GM12878 (cell line): ENCODE results near the gene COL15A1. TPM values are rescaled to one million over a fixed set of nuclear protein-coding genes. Genes with fewer than 3 reads are reported as not detected.

ENCODE experiments used
- ATAC-seq: fragments of 200-7000 bp; cut with Tn5 transposase; 3 replicates; pipeline ENCODE4 v1.9.1; 2020; ENCODE audit warnings: mild to moderate bottlenecking, moderate library complexity
- BruUV-seq: library from RNA; stranded (reverse); fragments of 400-500 nt; replicated peaks from 2 replicates; lab custom pipeline; 2021; lab: Mats Ljungman, UMichigan
- CTCF ChIA-PET: fragments of 300-600 bp; sonication (Branson Sonifier 250); formaldehyde crosslinking; extraction: SDS; loops from one replicate; lab custom pipeline; 2021; ENCODE audit warnings: inconsistent platforms; lab: Yijun Ruan, JAX
- POLR2A ChIA-PET: fragments of 350-600 bp; formaldehyde crosslinking; extraction: SDS; loops from one replicate; lab custom pipeline; 2021; ENCODE audit warnings: inconsistent platforms; lab: Charles Lee
- RAD21 ChIA-PET: fragments of 300-600 bp; sonication (Branson Sonifier 250); formaldehyde crosslinking; loops from one replicate; lab custom pipeline; 2023; ENCODE audit warnings: antibody characterized with exemption; ENCODE audit not compliant: unreplicated experiment; lab: Charles Lee
- SMC1A ChIA-PET: fragments of 300-600 bp; sonication (Branson Sonifier 250); formaldehyde crosslinking; loops from one replicate; lab custom pipeline; 2023; ENCODE audit not compliant: unreplicated experiment, uncharacterized antibody; lab: Charles Lee
- DNase-seq: peaks from one replicate; pipeline ENCODE4 v3.0.0-alpha.2; 2011; ENCODE audit warnings: low read depth, low spot score
- FAIRE-seq: peaks from 3 replicates; lab custom pipeline; 2011; peaks lifted over from hg19 to GRCh38; lab: Jason Lieb, UNC
- H2AFZ ChIP-seq: 2 replicates; pipeline ENCODE4 v1.6.0; 2011; ENCODE audit warnings: low read depth, low read length, control low read depth; ENCODE audit not compliant: control insufficient read depth
- H3K27ac ChIP-seq: 2 replicates; pipeline ENCODE4 v1.5.1; 2011; ENCODE audit warnings: control low read depth; ENCODE audit not compliant: control insufficient read depth, insufficient read depth
- H3K27me3 ChIP-seq, 2 experiments: replicated peaks in 1 of 2; 2 replicates each; pipeline versions ENCODE4 v1.6.0 to v1.6.1; 2011; ENCODE audit warnings: low read length in 1 of 2; ENCODE audit not compliant: control insufficient read depth in 2 of 2, insufficient read depth in 2 of 2
- H3K36me3 ChIP-seq, 2 experiments: 2 replicates each; pipeline ENCODE4 v1.5.1; 2011; ENCODE audit warnings: low read length in 1 of 2; ENCODE audit not compliant: control insufficient read depth in 2 of 2, insufficient read depth in 2 of 2
- H3K4me1 ChIP-seq: 2 replicates; pipeline ENCODE4 v1.6.1; 2011; ENCODE audit warnings: mild to moderate bottlenecking, low read length, moderate library complexity, mixed read lengths; ENCODE audit not compliant: control insufficient read depth, insufficient read depth
- H3K4me2 ChIP-seq: 2 replicates; pipeline ENCODE4 v1.6.0; 2011; ENCODE audit warnings: control low read depth; ENCODE audit not compliant: control insufficient read depth, insufficient read depth
- H3K4me3 ChIP-seq: fragments of 200-600 bp; sonication (generic); 2 replicates; pipeline ENCODE4 v1.5.1; 2016
- H3K79me2 ChIP-seq: 2 replicates; pipeline ENCODE4 v1.6.0; 2011; ENCODE audit warnings: low read length; ENCODE audit not compliant: control insufficient read depth, insufficient read depth
- H3K9ac ChIP-seq: 2 replicates; pipeline ENCODE4 v1.8.0; 2011; ENCODE audit warnings: low read length, control low read depth, mixed read lengths; ENCODE audit not compliant: control insufficient read depth, insufficient read depth
- H3K9me3 ChIP-seq: replicated peaks from 3 replicates; pipeline ENCODE4 v1.5.1; 2011; ENCODE audit warnings: mild to moderate bottlenecking, low read length; ENCODE audit not compliant: control insufficient read depth, insufficient read depth
- H4K20me1 ChIP-seq: 2 replicates; pipeline ENCODE4 v1.6.0; 2011; ENCODE audit not compliant: control insufficient read depth, insufficient read depth
- BCL3 ChIP-seq: IDR thresholded peaks from 2 replicates; pipeline ENCODE4 v1.6.1; 2011; ENCODE audit warnings: borderline replicate concordance, low read depth, mild to moderate bottlenecking, moderate library complexity, low read length; ENCODE audit not compliant: insufficient read depth, poor library complexity, severe bottlenecking
- FOXM1 ChIP-seq: IDR thresholded peaks from 2 replicates; pipeline ENCODE4 v1.6.1; 2012; ENCODE audit warnings: low read depth, mild to moderate bottlenecking, inconsistent platforms, low read length, moderate library complexity
- IRF3 ChIP-seq: fragments of 450-650 bp; IDR thresholded peaks from 2 replicates; pipeline ENCODE4 v1.6.1; 2014; ENCODE audit warnings: mild to moderate bottlenecking
- LARP7 ChIP-seq: fragments of 450-650 bp; IDR thresholded peaks from 2 replicates; pipeline ENCODE4 v1.6.1; 2017; ENCODE audit warnings: mild to moderate bottlenecking
- MXI1 ChIP-seq: fragments of 150-350 bp; IDR thresholded peaks from 2 replicates; pipeline ENCODE4 v1.6.1; 2011; ENCODE audit warnings: low read depth, mild to moderate bottlenecking, inconsistent platforms, low read length, improper control_type of control experiment
- NFIC ChIP-seq: IDR thresholded peaks from 2 replicates; pipeline ENCODE4 v1.6.1; 2012; ENCODE audit warnings: low read depth, mild to moderate bottlenecking, inconsistent platforms, low read length, moderate library complexity
- SMAD5 ChIP-seq: IDR thresholded peaks from 2 replicates; pipeline ENCODE4 v1.6.1; 2016; ENCODE audit warnings: antibody characterized with exemption, low read depth
- SMARCA5 ChIP-seq: fragments of 450-650 bp; IDR thresholded peaks from 2 replicates; pipeline ENCODE4 v1.6.1; 2017; ENCODE audit warnings: mild to moderate bottlenecking
- SPI1 ChIP-seq: IDR thresholded peaks from 2 replicates; pipeline ENCODE4 v1.6.1; 2011; ENCODE audit warnings: low read depth, mild to moderate bottlenecking, low read length, moderate library complexity, borderline replicate concordance; ENCODE audit not compliant: insufficient read depth
- SRF ChIP-seq, 2 experiments: IDR thresholded peaks; 2 replicates each; pipeline ENCODE4 v1.6.1; 2011; ENCODE audit warnings: low read depth in 2 of 2, low read length in 2 of 2, mild to moderate bottlenecking in 1 of 2, moderate library complexity in 1 of 2
- WGBS: methylation state at CpG from one replicate; pipeline ENCODE4 v1.1.6; 2016; ENCODE audit warnings: low lambda C conversion rate; ENCODE audit not compliant: insufficient replicate concordance, insufficient coverage; ENCODE audit errors: missing lambda C conversion rate; 5-methylcytosine and 5-hydroxymethylcytosine counted together
- in situ Hi-C: fragments of 300-500 bp; cut with MboI; formaldehyde crosslinking; loops from 9 replicates; pipeline ENCODE4 v1.14.3; 2018; ENCODE audit warnings: mixed read lengths
- intact Hi-C: fragments of 100-400 bp; cut with micrococcal nuclease; formaldehyde crosslinking; loops from one replicate; pipeline ENCODE4 v1.14.2; 2022; ENCODE audit not compliant: unreplicated experiment
- polyA plus RNA-seq, 11 experiments: library from polyadenylated mRNA; depleted of rRNA in 4 of 11; unstranded in 6 of 11; stranded (reverse) in 5 of 11; fragments of >200 nt; fragmentation: Nextera tagmentation in 4 of 11; fragmentation: Illumina TruSeq in 1 of 11; extraction: Ambion mirVana in 4 of 11; extraction: Trizol in 1 of 11; gene quantifications; 1 replicate in 1 of 11; 2 replicates in 10 of 11; pipeline versions ENCODE4 v1.2.1 to v1.2.3, GENCODE V29; 2011 to 2016; ENCODE audit warnings: inconsistent platforms in 2 of 11, missing spikeins in 2 of 11, low read depth in 1 of 11
- total RNA-seq, 4 experiments: library from RNA; depleted of rRNA in 3 of 4; stranded (reverse); fragments of >200 nt in 3 of 4; fragmentation: Illumina TruSeq in 1 of 4; extraction: Trizol in 1 of 4; gene quantifications; 2 replicates each; pipeline versions ENCODE4 v1.2.1 to v1.2.3, GENCODE V29; 2013 to 2021
- TF ChIP-seq, protein P1 (sequence below): fragments of 450-650 bp; formaldehyde crosslinking; IDR thresholded peaks from 2 replicates; pipeline ENCODE4 v1.4.0; 2022; ENCODE audit warnings: mild to moderate bottlenecking, moderate library complexity
- TF ChIP-seq, protein P2 (sequence below): IDR thresholded peaks from 2 replicates; pipeline ENCODE4 v1.6.1; 2012; ENCODE audit warnings: low read depth, low read length, improper control_type of control experiment
- TF ChIP-seq, protein P3 (sequence below): fragments of 150-350 bp; IDR thresholded peaks from 2 replicates; pipeline ENCODE4 v1.6.1; 2016; ENCODE audit warnings: low read depth, low read length

The COL15A1 gene
- total and polyA plus RNA-seq, 10 of the 15 experiments (the other 5 are each of a cell fraction or from before 2014, with no cell fraction given), result 0.01 to 0.28 (median 0.06) TPM; not detected in 2

- Histone ChIP-seq H3K9ac (no peak overlapping the region), H3K4me3 (no peak overlapping the region), H3K36me3 (no peaks in the 10 kb centered on the region), H3K79me2 (no peaks in the 10 kb centered on the region), H3K4me2 (no peak overlapping the region), H3K4me1 (peaks cover 27% of the 10 kb centered on the region), H4K20me1 (no peaks in the 10 kb centered on the region), H3K27me3 (no peaks in the 10 kb centered on the region), H3K27ac (no peak overlapping the region), H2AFZ (no peak overlapping the region), H3K9me3 (no peaks in the 10 kb centered on the region; the same call in 2 of the 3 replicates)
- intact Hi-C loops (loop anchor here (5.0 kb wide), 2 partner anchors 51 to 76 kb away; partner anchors contain the start of gene TGFBR1), in situ Hi-C loops (no loop called here)
- SMC1A ChIA-PET, result interaction anchor here (1.0 to 2.3 kb wide), 2 partner anchors 41 to 84 kb away, joined by 3 to 6 read pairs; no protein-coding TSS in a partner anchor
- WGBS, result 95% methylated on average over 6 of the region's 6 CpGs
- RAD21 ChIA-PET, result no interaction called here
- BruUV-seq, result no TSS peak
- DNase-seq (no peak), FAIRE-seq (no peak), ATAC-seq (no peak)
- POLR2A ChIA-PET, result interaction anchor here (0.6 to 1.0 kb wide), 2 partner anchors 50 to 1384 kb away, joined by 4 to 6 read pairs; no protein-coding TSS in a partner anchor
- CTCF ChIA-PET, result interaction anchor here (1.0 to 1.1 kb wide), 2 partner anchors 18 to 85 kb away, joined by 3 to 4 read pairs; no protein-coding TSS in a partner anchor
- TF ChIP-seq FOXM1 (no peak), LARP7 (no peak), SRF (IDR thresholded peaks at IDR 0.05; ENCODE audit: low read depth in 2 of 2, low read length in 2 of 2) (no peak), IRF3 (no peak), SMAD5 (no peak), BCL3 (no peak), SMARCA5 (no peak), SPI1 (no peak), MXI1 (no peak), NFIC (no peak)
- TF ChIP-seq, protein P1, sequence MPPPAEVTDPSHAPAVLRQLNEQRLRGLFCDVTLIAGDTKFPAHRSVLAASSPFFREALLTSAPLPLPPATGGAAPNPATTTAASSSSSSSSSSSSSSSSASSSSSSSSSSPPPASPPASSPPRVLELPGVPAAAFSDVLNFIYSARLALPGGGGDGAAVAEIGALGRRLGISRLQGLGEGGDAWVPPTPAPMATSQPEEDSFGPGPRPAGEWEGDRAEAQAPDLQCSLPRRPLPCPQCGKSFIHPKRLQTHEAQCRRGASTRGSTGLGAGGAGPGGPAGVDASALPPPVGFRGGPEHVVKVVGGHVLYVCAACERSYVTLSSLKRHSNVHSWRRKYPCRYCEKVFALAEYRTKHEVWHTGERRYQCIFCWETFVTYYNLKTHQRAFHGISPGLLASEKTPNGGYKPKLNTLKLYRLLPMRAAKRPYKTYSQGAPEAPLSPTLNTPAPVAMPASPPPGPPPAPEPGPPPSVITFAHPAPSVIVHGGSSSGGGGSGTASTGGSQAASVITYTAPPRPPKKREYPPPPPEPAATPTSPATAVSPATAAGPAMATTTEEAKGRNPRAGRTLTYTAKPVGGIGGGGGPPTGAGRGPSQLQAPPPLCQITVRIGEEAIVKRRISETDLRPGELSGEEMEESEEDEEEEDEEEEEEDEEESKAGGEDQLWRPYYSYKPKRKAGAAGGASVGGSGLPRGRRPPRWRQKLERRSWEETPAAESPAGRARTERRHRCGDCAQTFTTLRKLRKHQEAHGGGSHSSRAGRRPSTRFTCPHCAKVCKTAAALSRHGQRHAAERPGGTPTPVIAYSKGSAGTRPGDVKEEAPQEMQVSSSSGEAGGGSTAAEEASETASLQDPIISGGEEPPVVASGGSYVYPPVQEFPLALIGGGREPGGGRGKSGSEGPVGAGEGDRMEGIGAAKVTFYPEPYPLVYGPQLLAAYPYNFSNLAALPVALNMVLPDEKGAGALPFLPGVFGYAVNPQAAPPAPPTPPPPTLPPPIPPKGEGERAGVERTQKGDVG (CRISPR knock-in tag), result no peak
- TF ChIP-seq, protein P2, sequence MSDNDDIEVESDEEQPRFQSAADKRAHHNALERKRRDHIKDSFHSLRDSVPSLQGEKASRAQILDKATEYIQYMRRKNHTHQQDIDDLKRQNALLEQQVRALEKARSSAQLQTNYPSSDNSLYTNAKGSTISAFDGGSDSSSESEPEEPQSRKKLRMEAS, result no peak
- TF ChIP-seq, protein P3, sequence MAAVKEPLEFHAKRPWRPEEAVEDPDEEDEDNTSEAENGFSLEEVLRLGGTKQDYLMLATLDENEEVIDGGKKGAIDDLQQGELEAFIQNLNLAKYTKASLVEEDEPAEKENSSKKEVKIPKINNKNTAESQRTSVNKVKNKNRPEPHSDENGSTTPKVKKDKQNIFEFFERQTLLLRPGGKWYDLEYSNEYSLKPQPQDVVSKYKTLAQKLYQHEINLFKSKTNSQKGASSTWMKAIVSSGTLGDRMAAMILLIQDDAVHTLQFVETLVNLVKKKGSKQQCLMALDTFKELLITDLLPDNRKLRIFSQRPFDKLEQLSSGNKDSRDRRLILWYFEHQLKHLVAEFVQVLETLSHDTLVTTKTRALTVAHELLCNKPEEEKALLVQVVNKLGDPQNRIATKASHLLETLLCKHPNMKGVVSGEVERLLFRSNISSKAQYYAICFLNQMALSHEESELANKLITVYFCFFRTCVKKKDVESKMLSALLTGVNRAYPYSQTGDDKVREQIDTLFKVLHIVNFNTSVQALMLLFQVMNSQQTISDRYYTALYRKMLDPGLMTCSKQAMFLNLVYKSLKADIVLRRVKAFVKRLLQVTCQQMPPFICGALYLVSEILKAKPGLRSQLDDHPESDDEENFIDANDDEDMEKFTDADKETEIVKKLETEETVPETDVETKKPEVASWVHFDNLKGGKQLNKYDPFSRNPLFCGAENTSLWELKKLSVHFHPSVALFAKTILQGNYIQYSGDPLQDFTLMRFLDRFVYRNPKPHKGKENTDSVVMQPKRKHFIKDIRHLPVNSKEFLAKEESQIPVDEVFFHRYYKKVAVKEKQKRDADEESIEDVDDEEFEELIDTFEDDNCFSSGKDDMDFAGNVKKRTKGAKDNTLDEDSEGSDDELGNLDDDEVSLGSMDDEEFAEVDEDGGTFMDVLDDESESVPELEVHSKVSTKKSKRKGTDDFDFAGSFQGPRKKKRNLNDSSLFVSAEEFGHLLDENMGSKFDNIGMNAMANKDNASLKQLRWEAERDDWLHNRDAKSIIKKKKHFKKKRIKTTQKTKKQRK, result no peak
Observed at GRCh38 chr9:99056186-99056585, 112.5 kb downstream of the COL15A1 start.
